Measurements from ENCODE around the gene CPA2.

- no peak for TF ChIP-seq POLR2AphosphoS5 (IDR thresholded peaks at IDR 0.05; ENCODE audit: borderline replicate concordance, low read depth, low read length)
- TF ChIP-seq FOXP2 (optimal IDR thresholded peaks at IDR 0.05; ENCODE audit: control extremely low read depth, extremely low read length, insufficient read depth) = no peak
Observed at GRCh38 chr7:130292682-130293257, 26.1 kb downstream of the CPA2 start, which contains the start of gene CPA4.
